Activated CD4-positive, alpha-beta memory T cell treated with anti-CD3 and anti-CD28 coated beads, Interleukin-2, amount 10 ng/mL, durations not matched to agents 7 days and 5 days (primary cell): Measurements from ENCODE around the gene DCDC2C. TPM values are rescaled to one million over a fixed set of nuclear protein-coding genes. Genes with fewer than 3 reads are reported as not detected.
A peak's percentile ranks its signal among the peaks of the same experiment; 100 is the strongest.

ENCODE experiments used
- CTCF ChIA-PET: fragments of 350-600 bp; sonication (Branson Sonifier 250); formaldehyde crosslinking; loops from one replicate; lab custom pipeline; 2021; ENCODE audit warnings: antibody characterized with exemption, inconsistent platforms; lab: Charles Lee
- POLR2A ChIA-PET: fragments of 350-600 bp; sonication (Branson Sonifier 250); formaldehyde crosslinking; loops from one replicate; lab custom pipeline; 2021; ENCODE audit warnings: antibody characterized with exemption; lab: Charles Lee
- DNase-seq: peaks from one replicate; pipeline ENCODE4 v3.0.0-alpha.2; 2020
- H3K27ac Mint-ChIP-seq: one replicate; pipeline ENCODE4 v1.8.0; 2021; ENCODE audit warnings: mild to moderate bottlenecking, mixed read lengths
- H3K27me3 Mint-ChIP-seq: one replicate; pipeline ENCODE4 v1.8.0; 2021; ENCODE audit warnings: mixed read lengths
- H3K36me3 Mint-ChIP-seq: one replicate; pipeline ENCODE4 v1.8.0; 2021; ENCODE audit warnings: low read depth, mixed read lengths
- H3K4me1 Mint-ChIP-seq: one replicate; pipeline ENCODE4 v1.8.0; 2021; ENCODE audit warnings: mixed read lengths
- H3K4me3 Mint-ChIP-seq: one replicate; pipeline ENCODE4 v1.8.0; 2021; ENCODE audit warnings: mild to moderate bottlenecking, mixed read lengths
- H3K9me3 Mint-ChIP-seq: one replicate; pipeline ENCODE4 v1.8.0; 2021; ENCODE audit warnings: mixed read lengths
- total RNA-seq, 2 experiments: library from RNA; stranded (reverse); gene quantifications; one replicate each; pipeline ENCODE4 v1.2.3, GENCODE V29; 2021

Gene DCDC2C
- total RNA-seq, 2 experiments from 2014 or later, result not detected

DNA sequence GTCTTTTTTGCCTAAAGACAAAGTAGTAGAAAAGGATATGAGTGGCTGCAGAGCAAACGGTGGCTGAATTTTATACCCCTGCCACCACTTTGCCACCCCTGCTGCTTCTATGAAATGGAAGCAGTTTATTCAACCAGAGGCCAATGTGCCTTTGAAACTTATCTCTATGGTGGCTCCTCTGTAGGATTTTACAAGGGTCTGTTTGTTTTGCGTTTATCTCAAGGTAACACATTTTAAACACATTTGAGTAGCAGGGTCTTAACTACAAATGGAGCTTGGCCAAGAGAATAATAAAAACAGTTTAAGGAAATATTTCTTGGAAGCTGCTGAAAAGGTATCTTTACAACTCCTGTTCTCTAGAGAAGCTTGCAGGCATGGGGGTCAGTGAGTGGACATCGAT is 39.3 kb upstream of the DCDC2C start:
- no peak for DNase-seq
- ChIA-PET CTCF (no interaction called here), POLR2A (no interaction called here)
- peaks cover 34% of the 10 kb centered on the region for H3K4me1 Mint-ChIP-seq
- H3K27me3 Mint-ChIP-seq, result no peaks in the 10 kb centered on the region
- H3K36me3 Mint-ChIP-seq, result peaks cover 13% of the 10 kb centered on the region
- peaks cover 8% of the 10 kb centered on the region for H3K9me3 Mint-ChIP-seq
- H3K27ac Mint-ChIP-seq, result no peak overlapping the region
- no peak overlapping the region for H3K4me3 Mint-ChIP-seq

DNA sequence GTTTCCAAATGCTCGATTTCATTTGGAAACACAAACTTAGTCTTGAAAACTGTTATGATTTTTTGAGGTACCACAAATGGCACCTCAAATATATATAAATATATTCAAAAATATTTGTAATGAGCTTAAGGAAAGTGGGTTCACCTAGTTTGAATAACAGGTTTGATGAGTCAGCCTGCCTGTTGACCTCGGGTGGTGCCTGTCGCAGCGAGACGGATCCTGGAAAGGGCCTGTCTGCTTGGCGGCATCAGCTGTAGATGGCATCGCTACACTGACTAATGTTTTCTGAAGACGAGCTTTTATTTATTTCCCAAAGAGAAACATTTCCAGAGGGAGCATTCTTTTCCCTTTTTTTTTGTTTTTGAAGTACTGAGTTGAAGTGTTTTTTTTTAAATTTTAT is 38.5 kb upstream of the DCDC2C start:
- Mint-ChIP-seq H3K4me1 (peaks cover 26% of the 10 kb centered on the region), H3K9me3 (peaks cover 8% of the 10 kb centered on the region), H3K27me3 (no peaks in the 10 kb centered on the region), H3K4me3 (no peak overlapping the region), H3K27ac (no peak overlapping the region), H3K36me3 (peaks cover 8% of the 10 kb centered on the region)
- ChIA-PET POLR2A (no interaction called here), CTCF (interaction anchor here (0.8 kb wide), 1 partner anchor 241 kb away, joined by 4 read pairs; no protein-coding TSS in a partner anchor)
- DNase-seq, result peak; percentile 8

DNA sequence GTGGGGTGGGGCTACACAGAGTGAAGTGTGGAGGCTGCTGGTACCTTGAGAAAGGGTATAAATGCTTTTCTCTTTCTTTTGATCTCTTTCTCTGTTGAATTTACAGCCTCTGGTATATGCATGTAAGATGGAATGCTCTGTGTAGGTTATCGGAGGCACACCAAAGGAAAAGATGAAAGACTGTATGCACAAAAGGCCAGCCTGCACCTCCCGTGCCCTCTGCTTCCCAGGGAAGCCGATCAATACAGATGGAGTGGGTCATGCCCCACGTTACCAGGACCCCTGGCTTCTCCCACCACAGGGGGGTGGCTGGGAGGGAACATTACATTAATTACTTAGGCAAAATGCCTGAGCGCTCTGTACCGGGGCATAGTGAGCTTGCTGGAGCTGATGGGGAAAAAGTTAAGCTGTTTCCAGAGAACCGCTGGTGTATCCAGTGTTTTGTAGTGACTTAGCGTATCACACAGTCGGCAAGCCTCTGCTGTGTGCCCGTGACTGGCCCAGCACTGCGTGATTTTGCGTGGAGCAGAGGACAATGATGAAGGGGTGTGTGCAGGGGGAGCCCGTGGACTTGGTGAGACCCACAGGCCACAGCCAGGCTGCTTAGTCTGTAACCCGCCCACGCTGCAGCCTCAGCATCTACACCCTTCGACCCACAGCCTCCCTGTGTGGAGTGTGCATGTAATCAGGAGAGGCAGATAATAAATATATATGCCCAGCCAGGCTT is 37.3 kb upstream of the DCDC2C start:
- CTCF ChIA-PET, result no interaction called here
- DNase-seq, result peak; percentile 11
- H3K27me3 Mint-ChIP-seq, result no peaks in the 10 kb centered on the region

DNA sequence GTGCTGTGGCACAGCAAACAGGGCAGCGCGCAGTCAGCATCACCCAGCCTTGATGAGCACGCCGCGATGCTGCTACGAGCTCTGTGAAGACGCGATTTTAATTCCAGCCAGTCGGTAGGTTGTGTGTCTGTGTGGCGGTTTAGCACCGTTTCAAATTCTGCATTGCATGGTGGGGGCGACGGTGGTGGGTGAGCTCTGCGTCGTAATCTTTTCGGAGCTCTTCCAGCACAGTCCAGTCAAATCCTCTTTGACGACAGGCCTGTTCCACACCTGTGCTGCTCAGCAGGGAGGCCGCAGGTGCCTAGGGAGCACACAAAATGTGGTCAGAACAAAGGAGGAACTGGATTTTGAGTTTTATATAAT is 36.8 kb upstream of the DCDC2C start:
- ChIA-PET POLR2A (no interaction called here), CTCF (no interaction called here)
- H3K27me3 Mint-ChIP-seq, result no peaks in the 10 kb centered on the region
- no peaks in the 10 kb centered on the region for H3K36me3 Mint-ChIP-seq
- no peaks in the 10 kb centered on the region for H3K9me3 Mint-ChIP-seq
- no peak for DNase-seq
- peaks cover 9% of the 10 kb centered on the region for H3K4me1 Mint-ChIP-seq
- H3K4me3 Mint-ChIP-seq, result no peak overlapping the region
- no peak overlapping the region for H3K27ac Mint-ChIP-seq

More for the DNA sequence above, 37.3 kb upstream of the DCDC2C start:
- no peaks in the 10 kb centered on the region for H3K9me3 Mint-ChIP-seq
- H3K27ac Mint-ChIP-seq, result no peak overlapping the region
- POLR2A ChIA-PET, result no interaction called here
- H3K4me1 Mint-ChIP-seq, result peaks cover 14% of the 10 kb centered on the region
- H3K36me3 Mint-ChIP-seq, result no peaks in the 10 kb centered on the region
- no peak overlapping the region for H3K4me3 Mint-ChIP-seq

DNA sequence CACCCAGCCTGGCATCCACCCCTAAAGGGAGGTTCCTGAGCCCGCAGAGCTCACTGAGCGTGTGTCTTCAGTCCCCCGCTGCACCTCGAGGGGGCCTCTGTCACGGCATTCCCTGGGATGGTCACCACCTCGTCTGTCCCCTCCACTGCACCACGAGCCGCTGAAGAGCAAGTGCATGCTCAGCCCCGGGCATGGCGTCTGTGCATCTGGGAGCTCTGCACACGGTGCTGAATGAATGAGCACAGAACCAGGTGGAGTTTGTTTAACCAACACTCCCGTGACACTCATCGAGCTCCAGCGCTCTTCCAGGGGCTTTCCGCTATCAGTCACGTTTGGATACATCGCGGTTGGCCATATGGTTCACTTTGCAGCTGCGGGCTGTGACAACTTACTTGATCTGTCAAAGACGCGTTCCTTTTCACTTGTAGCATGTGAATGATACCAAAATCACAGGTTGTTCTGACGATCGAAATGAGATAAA is 36.2 kb upstream of the DCDC2C start:
- CTCF ChIA-PET, result no interaction called here
- Mint-ChIP-seq H3K4me1 (peaks cover 3% of the 10 kb centered on the region), H3K9me3 (no peaks in the 10 kb centered on the region), H3K27ac (no peak overlapping the region), H3K27me3 (no peaks in the 10 kb centered on the region), H3K4me3 (no peak overlapping the region), H3K36me3 (no peaks in the 10 kb centered on the region)
- POLR2A ChIA-PET, result no interaction called here
- peak; percentile 8 for DNase-seq

DNA sequence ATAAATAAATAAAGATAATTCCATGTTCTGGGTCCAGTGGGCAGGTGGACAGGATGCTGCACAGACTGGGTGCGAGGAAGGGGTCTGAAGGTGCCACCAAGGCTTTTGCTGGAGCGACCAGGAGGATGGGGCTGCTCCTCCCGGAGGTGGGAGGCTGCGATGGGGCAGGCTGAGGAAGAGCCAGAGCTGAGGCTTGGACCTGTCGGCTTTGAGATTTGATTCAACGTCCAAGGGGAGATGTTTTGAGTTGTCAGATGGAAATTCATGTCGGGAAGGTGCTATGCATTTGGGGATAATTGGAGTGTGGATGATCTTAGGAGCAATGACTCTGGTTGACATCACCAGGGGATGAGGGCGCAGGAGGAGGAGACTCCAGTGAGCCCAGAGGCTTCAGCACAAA is 33.7 kb upstream of the DCDC2C start:
- Mint-ChIP-seq H3K4me3 (no peak overlapping the region), H3K27me3 (no peaks in the 10 kb centered on the region), H3K27ac (no peak overlapping the region), H3K36me3 (no peaks in the 10 kb centered on the region), H3K9me3 (no peaks in the 10 kb centered on the region), H3K4me1 (peaks cover 2% of the 10 kb centered on the region)
- ChIA-PET POLR2A (no interaction called here), CTCF (no interaction called here)
- DNase-seq, result peak; percentile 6

DNA sequence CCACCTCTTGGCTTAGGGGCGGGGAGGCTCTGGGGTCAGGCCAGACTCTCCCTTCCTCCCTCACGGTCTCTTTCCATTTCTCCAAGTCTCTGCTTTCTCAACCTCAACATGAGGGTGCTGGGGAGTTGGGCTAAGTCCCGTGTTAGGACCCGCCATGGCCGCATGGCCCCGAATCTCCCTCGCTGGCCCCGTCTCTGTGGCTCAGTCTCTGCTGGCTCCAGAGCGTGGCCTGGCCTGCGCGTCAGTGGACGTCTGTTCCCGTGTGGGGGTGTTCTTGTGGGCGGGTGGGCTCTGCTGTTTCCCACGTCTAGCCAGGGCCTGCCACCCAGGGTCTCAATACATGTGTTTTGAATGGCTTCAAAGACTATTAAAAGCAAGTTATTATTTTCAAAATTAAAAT is 33.0 kb upstream of the DCDC2C start:
- Mint-ChIP-seq H3K27ac (no peak overlapping the region), H3K4me3 (no peak overlapping the region), H3K4me1 (peaks cover 2% of the 10 kb centered on the region), H3K36me3 (no peaks in the 10 kb centered on the region), H3K9me3 (no peaks in the 10 kb centered on the region), H3K27me3 (no peaks in the 10 kb centered on the region)
- POLR2A ChIA-PET, result no interaction called here
- DNase-seq, result peak; percentile 11
- CTCF ChIA-PET, result no interaction called here

DNA sequence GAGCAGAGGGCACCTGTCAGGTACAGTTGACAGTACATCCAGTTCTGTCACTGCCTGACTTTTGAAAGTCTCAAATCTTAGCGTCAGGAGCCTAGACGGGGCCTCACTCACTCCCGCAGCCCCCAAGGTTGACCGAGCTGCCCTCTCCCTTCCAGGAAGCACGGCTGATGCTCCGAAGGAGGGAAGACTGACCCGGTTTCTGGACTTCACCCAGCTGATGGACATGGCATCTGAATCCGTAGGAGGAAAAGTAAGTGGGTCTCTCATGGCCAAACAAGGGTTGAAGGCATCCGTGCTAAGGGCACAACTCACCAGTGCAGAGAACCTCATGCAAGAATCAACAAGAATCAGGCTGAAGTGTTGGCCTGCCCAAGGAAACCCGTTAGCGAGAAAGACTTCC is 32.4 kb upstream of the DCDC2C start:
- Mint-ChIP-seq H3K9me3 (no peaks in the 10 kb centered on the region), H3K27ac (no peak overlapping the region)

DNA sequence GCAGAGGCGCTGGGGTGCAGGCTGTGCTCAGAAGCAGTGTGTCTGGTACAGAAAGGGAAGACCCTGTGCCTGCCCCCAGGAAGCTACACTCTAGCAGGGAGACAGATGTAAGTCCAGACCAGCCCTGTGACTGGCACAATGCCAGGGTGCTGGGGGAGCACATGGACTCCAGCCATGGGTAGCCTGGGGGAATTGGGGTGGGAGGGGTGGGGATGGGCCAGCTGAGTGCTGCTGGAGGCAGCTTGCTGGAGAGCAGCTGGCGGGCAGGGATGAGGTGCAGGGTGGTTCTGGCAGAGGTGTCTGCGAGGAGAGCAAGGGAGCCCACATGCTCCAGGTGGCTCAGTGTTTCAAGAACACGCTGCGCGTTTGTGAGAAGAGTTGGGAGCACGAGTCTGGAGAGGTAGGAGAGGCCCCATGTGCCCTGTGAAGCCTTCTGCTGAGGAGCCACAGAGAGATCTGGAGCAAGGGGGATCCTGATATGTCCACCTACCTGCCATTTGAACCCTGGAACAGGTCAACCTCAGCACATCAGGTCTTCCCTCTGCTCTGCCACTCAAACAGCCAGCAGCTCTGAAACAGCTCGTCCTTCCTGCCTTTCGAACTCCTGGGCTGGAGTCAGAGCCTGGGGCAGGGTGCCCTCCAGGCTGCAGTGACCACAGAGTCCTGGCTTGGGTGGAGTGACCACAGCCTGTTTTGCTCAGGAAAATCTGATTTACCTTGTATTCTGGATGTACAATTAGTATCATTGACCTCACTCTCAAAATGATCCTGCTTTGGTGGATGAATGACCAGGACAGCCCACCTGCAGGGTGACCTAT is 30.3 kb upstream of the DCDC2C start:
- ChIA-PET CTCF (no interaction called here), POLR2A (no interaction called here)
- no peak overlapping the region for H3K4me3 Mint-ChIP-seq
- H3K27ac Mint-ChIP-seq, result no peak overlapping the region
- no peaks in the 10 kb centered on the region for H3K36me3 Mint-ChIP-seq
- no peaks in the 10 kb centered on the region for H3K9me3 Mint-ChIP-seq
- H3K27me3 Mint-ChIP-seq, result peaks cover 1% of the 10 kb centered on the region
- DNase-seq, result no peak
- H3K4me1 Mint-ChIP-seq, result peaks cover under 1% of the 10 kb centered on the region

More for the DNA sequence above, 32.4 kb upstream of the DCDC2C start:
- ChIA-PET POLR2A (no interaction called here), CTCF (no interaction called here)
- H3K4me3 Mint-ChIP-seq, result no peak overlapping the region
- no peaks in the 10 kb centered on the region for H3K36me3 Mint-ChIP-seq
- DNase-seq, result peak; percentile 10
- H3K4me1 Mint-ChIP-seq, result peaks cover 2% of the 10 kb centered on the region
- peaks cover 1% of the 10 kb centered on the region for H3K27me3 Mint-ChIP-seq

DNA sequence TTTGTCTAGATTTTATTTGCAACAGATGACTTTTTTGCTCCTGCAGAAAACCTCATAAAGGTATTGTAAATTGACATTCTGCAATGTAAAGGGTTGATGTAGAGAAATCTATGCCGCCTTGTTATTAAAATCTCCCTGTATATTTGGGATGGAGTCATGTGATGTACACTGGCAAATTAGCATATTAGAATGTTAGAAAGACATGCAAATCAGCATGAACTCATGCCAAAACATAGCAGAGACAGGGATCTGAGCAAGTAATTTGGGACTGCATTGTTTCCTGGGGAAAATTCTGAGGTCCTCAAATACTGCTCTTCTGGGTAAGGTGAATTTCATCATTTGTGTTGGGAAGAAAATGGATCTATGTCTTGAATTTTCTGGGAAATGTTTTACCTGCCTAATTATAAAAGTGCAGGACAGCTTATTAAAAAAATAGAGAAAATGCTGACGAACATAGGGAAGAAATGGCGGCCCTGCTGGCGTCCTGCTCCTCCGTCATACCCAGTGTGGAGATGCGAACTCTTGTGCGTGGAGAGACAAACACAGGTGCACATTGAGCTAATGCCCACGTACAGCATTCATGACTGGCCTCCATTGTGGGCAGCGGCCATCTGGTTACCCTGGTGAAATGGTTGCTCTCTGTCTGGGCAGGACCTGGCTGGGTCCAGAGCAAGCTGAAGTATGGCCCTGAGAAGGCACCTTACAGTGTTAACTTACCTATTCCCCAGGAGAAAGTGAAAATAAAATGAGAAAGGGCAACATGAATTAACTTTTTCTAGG is 29.1 kb upstream of the DCDC2C start:
- Mint-ChIP-seq H3K4me1 (no peaks in the 10 kb centered on the region), H3K27ac (no peak overlapping the region), H3K27me3 (peaks cover 3% of the 10 kb centered on the region), H3K9me3 (no peaks in the 10 kb centered on the region), H3K36me3 (no peaks in the 10 kb centered on the region), H3K4me3 (no peak overlapping the region)
- ChIA-PET POLR2A (no interaction called here), CTCF (no interaction called here)
- no peak for DNase-seq

DNA sequence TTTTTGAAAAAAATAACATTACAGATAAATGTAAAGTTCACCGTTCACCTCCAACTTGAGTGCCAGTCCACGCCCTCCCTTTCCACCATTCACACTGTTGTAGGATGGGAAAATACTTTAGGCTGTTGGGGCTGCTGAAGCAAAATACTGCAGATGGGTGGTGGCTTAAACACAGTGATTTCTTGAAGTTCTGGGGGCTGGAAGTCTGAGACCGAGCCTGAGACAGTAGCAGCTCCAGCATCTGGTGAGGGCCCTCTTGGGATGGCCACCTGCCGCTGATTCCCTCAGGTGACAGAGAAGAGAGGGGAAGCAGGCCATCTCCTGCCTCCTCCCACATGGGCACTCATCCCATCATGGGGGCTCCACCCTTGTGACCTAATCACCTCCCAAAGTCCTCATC is 27.7 kb upstream of the DCDC2C start:
- Mint-ChIP-seq H3K27me3 (peaks cover 3% of the 10 kb centered on the region), H3K36me3 (no peaks in the 10 kb centered on the region), H3K4me3 (no peak overlapping the region), H3K4me1 (no peaks in the 10 kb centered on the region), H3K9me3 (no peaks in the 10 kb centered on the region), H3K27ac (no peak overlapping the region)
- CTCF ChIA-PET, result no interaction called here
- DNase-seq, result no peak
- POLR2A ChIA-PET, result no interaction called here

DNA sequence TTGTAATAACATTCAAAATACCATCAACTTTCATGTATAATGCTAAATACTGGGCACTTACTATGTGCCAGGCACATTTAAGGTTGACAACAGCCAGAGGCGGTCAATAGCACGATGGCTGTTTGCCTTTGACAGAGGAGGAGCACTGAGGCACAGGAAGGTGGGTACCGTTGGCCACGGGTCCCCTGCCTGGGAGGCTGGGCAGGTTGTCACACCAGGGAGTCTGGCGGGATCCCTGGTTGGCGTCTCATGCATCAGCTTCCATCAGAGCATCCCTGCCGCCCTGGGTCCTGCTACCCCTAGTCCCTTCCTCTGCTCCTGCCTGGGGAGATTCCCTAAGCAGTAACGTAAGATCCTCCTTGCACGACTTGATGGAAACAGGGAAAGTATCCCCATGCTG is 25.9 kb upstream of the DCDC2C start:
- no peaks in the 10 kb centered on the region for H3K36me3 Mint-ChIP-seq
- ChIA-PET POLR2A (no interaction called here), CTCF (no interaction called here)
- no peak overlapping the region for H3K27ac Mint-ChIP-seq
- no peak for DNase-seq
- no peak overlapping the region for H3K4me3 Mint-ChIP-seq
- no peaks in the 10 kb centered on the region for H3K4me1 Mint-ChIP-seq
- H3K9me3 Mint-ChIP-seq, result no peaks in the 10 kb centered on the region
- H3K27me3 Mint-ChIP-seq, result peaks cover 3% of the 10 kb centered on the region

DNA sequence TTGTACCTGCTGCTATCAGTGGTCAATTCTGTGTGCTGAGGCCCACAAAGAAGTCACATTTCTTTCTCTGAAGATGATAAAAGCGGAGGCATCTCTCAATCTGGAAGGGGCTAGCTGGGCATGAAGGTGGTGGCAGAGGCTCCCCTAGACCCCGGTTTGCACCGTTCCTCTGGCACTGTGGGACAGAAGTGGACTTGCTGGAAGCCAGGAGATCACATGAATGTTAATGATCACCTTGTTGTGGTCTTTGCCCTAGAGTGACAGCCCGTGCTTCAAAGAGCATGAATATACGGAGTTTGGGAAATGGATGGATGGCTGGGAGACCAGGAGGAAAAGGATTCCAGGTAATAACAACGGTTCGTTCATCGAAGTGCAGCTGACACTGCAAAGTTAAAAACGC is 25.2 kb upstream of the DCDC2C start:
- DNase-seq, result no peak
- ChIA-PET POLR2A (no interaction called here), CTCF (no interaction called here)
- Mint-ChIP-seq H3K36me3 (no peaks in the 10 kb centered on the region), H3K9me3 (no peaks in the 10 kb centered on the region), H3K4me3 (no peak overlapping the region), H3K4me1 (no peaks in the 10 kb centered on the region), H3K27me3 (peaks cover 3% of the 10 kb centered on the region), H3K27ac (no peak overlapping the region)
